B cell (primary cell): ENCODE results near the gene TJP3. TPM values are rescaled to one million over a fixed set of nuclear protein-coding genes. Genes with fewer than 3 reads are reported as not detected.

Source experiments
- ATAC-seq: fragments of 200-7000 bp; cut with Tn5 transposase; one replicate; pipeline ENCODE4 v1.10.0; 2021; ENCODE audit warnings: low read depth, mild to moderate bottlenecking, moderate number of reproducible peaks, moderate library complexity
- CTCF ChIA-PET: fragments of 350-600 bp; sonication (Branson Sonifier 250); formaldehyde crosslinking; loops from one replicate; lab custom pipeline; 2021; ENCODE audit warnings: antibody characterized with exemption, inconsistent platforms; lab: Charles Lee
- POLR2A ChIA-PET: fragments of 350-600 bp; sonication (Branson Sonifier 250); formaldehyde crosslinking; loops from one replicate; lab custom pipeline; 2021; ENCODE audit warnings: antibody characterized with exemption; lab: Charles Lee
- DNase-seq: peaks from one replicate; pipeline ENCODE4 v3.0.0; 2013
- H2AFZ ChIP-seq: 2 replicates; pipeline ENCODE4 v1.6.1; 2012; ENCODE audit warnings: mild to moderate bottlenecking, low read depth, low read length; ENCODE audit not compliant: insufficient read depth, poor library complexity, severe bottlenecking
- H3K27ac ChIP-seq, 2 donors: 1 replicate in 1 of 2; 2 replicates in 1 of 2; pipeline ENCODE4 v1.5.1; 2012 to 2013; ENCODE audit warnings: low read length in 2 of 2, mild to moderate bottlenecking in 2 of 2, moderate library complexity in 1 of 2
- H3K27me3 ChIP-seq, 4 experiments: fragments of 200-600 bp in 1 of 4; sonication (generic) in 1 of 4; replicated peaks in 1 of 4; 1 replicate in 2 of 4; 2 replicates in 2 of 4; pipeline versions ENCODE4 v1.6.1 to v1.7.0; 2013 to 2016; ENCODE audit warnings: low read length in 3 of 4, mild to moderate bottlenecking in 2 of 4, mixed read lengths in 1 of 4, moderate library complexity in 1 of 4; ENCODE audit not compliant: insufficient read depth in 4 of 4, control insufficient read depth in 3 of 4; ENCODE audit errors: control extremely low read depth in 1 of 4
- H3K36me3 ChIP-seq, 2 experiments: replicated peaks in 1 of 2; 1 replicate in 1 of 2; 2 replicates in 1 of 2; pipeline versions ENCODE4 v1.6.1 to v1.7.1; 2013; ENCODE audit warnings: low read length in 1 of 2; ENCODE audit not compliant: insufficient read depth in 2 of 2, control insufficient read depth in 1 of 2; ENCODE audit errors: control extremely low read depth in 1 of 2, extremely low read depth in 1 of 2
- H3K4me1 ChIP-seq, 2 donors: fragments of 200-600 bp in 1 of 2; sonication (generic) in 1 of 2; 1 replicate in 1 of 2; 2 replicates in 1 of 2; pipeline versions ENCODE4 v1.5.1 to v1.6.1; 2013 to 2017; ENCODE audit warnings: low read length in 2 of 2; ENCODE audit not compliant: control insufficient read depth in 2 of 2, insufficient read depth in 2 of 2
- H3K4me2 ChIP-seq: replicated peaks from 2 replicates; pipeline ENCODE3; 2012; ENCODE audit warnings: mild to moderate bottlenecking, low read depth, low read length; ENCODE audit not compliant: poor library complexity, severe bottlenecking
- H3K4me3 ChIP-seq, 5 experiments: fragments of 200-600 bp in 1 of 5; sonication (generic) in 1 of 5; 1 replicate in 3 of 5; 2 replicates in 2 of 5; pipeline versions ENCODE4 v1.5.1 to v1.7.0; 2011 to 2016; ENCODE audit warnings: low read length in 4 of 5, mild to moderate bottlenecking in 4 of 5, low read depth in 2 of 5, control low read depth in 1 of 5, moderate library complexity in 1 of 5; ENCODE audit not compliant: insufficient read depth in 1 of 5; ENCODE audit errors: control extremely low read depth in 1 of 5, extremely low read depth in 1 of 5
- H3K79me2 ChIP-seq: fragments of 200-600 bp; sonication (generic); one replicate; pipeline ENCODE4 v1.6.0; 2016; ENCODE audit warnings: low read length; ENCODE audit not compliant: control insufficient read depth, insufficient read depth
- H3K9ac ChIP-seq: fragments of 200-600 bp; sonication (generic); 2 replicates; pipeline ENCODE4 v1.6.1; 2017; ENCODE audit warnings: mild to moderate bottlenecking, low read length, moderate library complexity
- H3K9me3 ChIP-seq, 3 donors: one replicate each; pipeline versions ENCODE4 v1.6.1 to v1.7.1; 2013; ENCODE audit warnings: low read length in 2 of 3; ENCODE audit not compliant: control insufficient read depth in 2 of 3, insufficient read depth in 1 of 3; ENCODE audit errors: control extremely low read depth in 1 of 3
- H4K20me1 ChIP-seq: 2 replicates; pipeline ENCODE4 v1.6.0; 2012; ENCODE audit warnings: mild to moderate bottlenecking, low read length; ENCODE audit not compliant: insufficient read depth, control insufficient read depth, poor library complexity, severe bottlenecking
- H3K27ac Mint-ChIP-seq: one replicate; pipeline ENCODE4 v1.8.0; 2021; ENCODE audit warnings: mixed read lengths
- H3K27me3 Mint-ChIP-seq: one replicate; pipeline ENCODE4 v1.8.0; 2021; ENCODE audit warnings: mixed read lengths
- H3K4me1 Mint-ChIP-seq: one replicate; pipeline ENCODE4 v1.8.0; 2021; ENCODE audit warnings: mixed read lengths
- H3K4me3 Mint-ChIP-seq: one replicate; pipeline ENCODE4 v1.8.0; 2021; ENCODE audit warnings: mixed read lengths
- H3K9me3 Mint-ChIP-seq: one replicate; pipeline ENCODE4 v1.8.0; 2022; ENCODE audit warnings: mixed read lengths; ENCODE audit not compliant: insufficient read depth
- CTCF ChIP-seq: fragments of 200-600 bp; IDR thresholded peaks from one replicate; pipeline ENCODE4 v1.8.0; 2022; ENCODE audit warnings: antibody characterized with exemption, mild to moderate bottlenecking
- EZH2 ChIP-seq: IDR thresholded peaks from 2 replicates; pipeline ENCODE4 v1.6.1; 2012; ENCODE audit warnings: borderline replicate concordance, low read depth, mild to moderate bottlenecking, moderate library complexity, low read length; ENCODE audit not compliant: insufficient read depth, poor library complexity, severe bottlenecking
- WGBS: methylation state at CpG from one replicate; pipeline ENCODE4 v1.1.5; 2013; ENCODE audit warnings: missing lambda C conversion rate; ENCODE audit not compliant: insufficient coverage; 5-methylcytosine and 5-hydroxymethylcytosine counted together
- intact Hi-C: fragments of 100-400 bp; cut with micrococcal nuclease; formaldehyde crosslinking; loops from one replicate; pipeline ENCODE4 v1.10.0; 2022
- polyA plus RNA-seq: library from polyadenylated mRNA; depleted of rRNA; stranded (reverse); fragments of >200 nt; gene quantifications from 2 replicates; pipeline ENCODE4 v1.2.3, GENCODE V29; 2012
- total RNA-seq, 2 donors: library from RNA; stranded (reverse); fragments of 120-200 nt in 1 of 2; gene quantifications; 1 replicate in 1 of 2; 2 replicates in 1 of 2; pipeline versions ENCODE4 v1.2.3 to v1.2.4, GENCODE V29; 2013 to 2022

The TJP3 gene
- total and polyA plus RNA-seq, 2 donors (not counting 1 experiment from before 2014, with no cell fraction given), result 2.1 to 2.9 TPM

DNA sequence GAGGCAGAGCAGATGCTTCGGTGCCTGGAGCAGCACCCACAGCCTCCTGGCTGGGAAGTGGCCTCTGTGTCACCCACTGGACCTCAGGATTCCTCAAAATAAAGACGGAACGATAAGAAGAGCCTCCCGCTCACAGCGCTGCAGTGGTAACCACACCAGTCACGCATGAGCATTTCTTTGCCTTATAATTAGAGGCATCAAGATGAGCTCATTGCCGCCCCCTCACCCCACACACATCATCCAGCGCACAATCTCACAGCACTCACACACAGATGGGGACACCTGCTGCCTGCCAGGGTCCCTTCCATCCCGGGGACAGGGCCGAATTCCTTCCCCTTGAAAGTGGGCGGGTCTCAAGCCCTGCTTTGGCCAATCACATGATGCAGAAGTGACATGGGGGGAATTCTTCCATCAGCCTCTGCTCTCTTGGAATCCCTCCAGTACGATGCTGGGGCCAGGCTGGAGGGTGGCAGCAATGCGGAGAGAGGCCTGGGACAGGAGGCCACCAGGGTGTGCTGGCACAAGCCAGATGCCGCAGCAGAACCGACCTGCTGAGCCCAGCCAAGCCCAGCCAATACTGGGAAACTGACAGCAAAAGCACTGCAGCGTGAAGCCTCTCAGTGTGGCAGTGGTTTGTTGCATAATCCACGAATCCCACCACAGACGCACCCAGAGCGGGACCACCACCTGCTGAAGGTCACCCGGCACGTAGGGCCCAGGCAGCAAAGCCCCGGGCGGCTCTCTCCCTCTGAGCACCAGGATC, 23.9 kb upstream of the TJP3 start:
- Histone ChIP-seq H3K79me2 (peaks cover 57% of the 10 kb centered on the region), H3K9ac (no peak overlapping the region), H3K4me2 (peak overlapping the region; percentile 69), H3K27ac (peak overlapping the region in 1 of 2 donors; percentile 63), H2AFZ (no peak overlapping the region), H3K4me3 (peak overlapping the region in 1 of 5 experiments; percentile 15), H3K36me3 (no peaks in the 10 kb centered on the region), H3K4me1 (peaks cover 31 to 32% of the 10 kb centered on the region in 2 donors), H3K27me3 (no peaks in the 10 kb centered on the region), H4K20me1 (peaks cover 56% of the 10 kb centered on the region), H3K9me3 (peaks cover 0 to 7% (median 0%) of the 10 kb centered on the region in 3 donors)
- Mint-ChIP-seq H3K27ac (peak overlapping the region; percentile 79), H3K27me3 (no peaks in the 10 kb centered on the region), H3K4me3 (peak overlapping the region; percentile 72), H3K4me1 (peaks cover 43% of the 10 kb centered on the region), H3K9me3 (no peaks in the 10 kb centered on the region)
- ATAC-seq (peak; percentile 49), DNase-seq (peak; percentile 35)
- 81% methylated on average over 20 of the region's 23 CpGs for WGBS
- intact Hi-C loops, result loop anchor here (2.0 kb wide), 1 partner anchor 13 kb away; no protein-coding TSS in a partner anchor
- TF ChIP-seq CTCF (no peak), EZH2 (no peak)
- ChIA-PET CTCF (interaction anchor here (1.0 to 1.6 kb wide), 3 partner anchors 17 to 18 kb away, joined by 4 to 8 read pairs (median 4); partner anchors contain the start of gene PIP5K1C), POLR2A (interaction anchor here (0.6 to 0.7 kb wide), 2 partner anchors 15 to 16 kb away, joined by 11 read pairs; partner anchors contain the start of gene PIP5K1C)
